Mucosa of descending colon (tissue), 3 donors: ENCODE data around the gene MRPL38. TPM values are rescaled to one million over a fixed set of nuclear protein-coding genes. Genes with fewer than 3 reads are reported as not detected.
A peak's percentile ranks its signal among the peaks of the same experiment; 100 is the strongest.

Source experiments
- ATAC-seq: fragments of 200-7000 bp; cut with Tn5 transposase; one replicate; pipeline ENCODE4 v1.9.1; 2020; ENCODE audit warnings: mild to moderate bottlenecking, moderate library complexity
- DNase-seq, 3 donors: peaks; one replicate each; pipeline ENCODE4 v3.0.0-alpha.2; 2020
- H3K36me3 ChIP-seq: fragments of 200-600 bp; one replicate; pipeline ENCODE4 v1.8.0; 2021; ENCODE audit warnings: low read depth, mild to moderate bottlenecking
- H3K4me1 ChIP-seq: fragments of 200-600 bp; one replicate; pipeline ENCODE4 v1.8.0; 2021; ENCODE audit warnings: low read depth, mild to moderate bottlenecking
- H3K4me3 ChIP-seq: fragments of 200-600 bp; one replicate; pipeline ENCODE4 v1.8.0; 2021; ENCODE audit warnings: mild to moderate bottlenecking
- H3K9me3 ChIP-seq: fragments of 200-600 bp; one replicate; pipeline ENCODE4 v1.8.0; 2021; ENCODE audit warnings: mild to moderate bottlenecking
- CTCF ChIP-seq: fragments of 200-600 bp; IDR thresholded peaks from one replicate; pipeline ENCODE4 v1.8.0; 2022; ENCODE audit warnings: antibody characterized with exemption, mild to moderate bottlenecking
- intact Hi-C, 2 donors: fragments of 100-400 bp; cut with DNase I in 1 of 2; cut with micrococcal nuclease in 1 of 2; formaldehyde crosslinking; loops; one replicate each; pipeline versions ENCODE4 v1.11.0 to v1.11.1; 2022; cut with DNase I, micrococcal nuclease
- long read RNA-seq, 2 donors: library from polyadenylated mRNA; unstranded; transcript quantifications; one replicate each; pipeline ENCODE4 v2.0.0, GENCODE V29; 2019 to 2021
- total RNA-seq, 3 donors: library from RNA; stranded (reverse); fragmentation: NEBNext Ultra II Directional in 2 of 3; extraction: Animal tissue kit (Norgen Biotek cat#: 25700) in 2 of 3; gene quantifications; one replicate each; pipeline versions ENCODE4 v1.2.1 to v1.2.4, GENCODE V29; 2021 to 2023
- donor health status: DM: no; HTN: no; CAD: no; lungs with moderate emphysema.
- donor health status: DM: no; HTN: no; CAD: no.
- donor health status: DM: no; HTN: yes; CAD: no.

Gene MRPL38
- 10 to 100 TPM; 87.0 to 98.0 (median 89.4) TPM for total RNA-seq
- long read RNA-seq, donor 1, transcript MRPL38-201 (9 exons, 1,888 nt): major isoform, 108 of 129 reads
- long read RNA-seq, donor 1, partial matches to known transcripts: 6 of 129 reads
- long read RNA-seq, donor 1, other reads (novel, unspliced or antisense): 13 of 129 reads
- long read RNA-seq, donor 2, transcript MRPL38-201 (9 exons, 1,888 nt): major isoform, 111 of 119 reads
- long read RNA-seq, donor 2, partial matches to known transcripts: 3 of 119 reads
- long read RNA-seq, donor 2, other reads (novel, unspliced or antisense): 5 of 119 reads

GRCh38 chr17:75904749-75905521, at the start of gene MRPL38:
Gene MRPL38, minus strand, starts transcription at chr17:75904884. Its CDS starts 9 bp downstream, at chr17:75904875.
- DNase-seq: peak; percentile 94 to 98 (median 98)
- Histone ChIP-seq H3K4me1 (peaks cover 7% of the 10 kb centered on the region), H3K4me3 (peak within 1 kb of the TSS; percentile 74), H3K36me3 (no peaks in the 10 kb centered on the region), H3K9me3 (no peaks in the 10 kb centered on the region)
- peak; percentile 99 for TF ChIP-seq CTCF
- ATAC-seq: peak; percentile 97
- intact Hi-C loops: loop anchor here (10.0 kb wide), 1 partner anchor 100 kb away; the partner anchor contains the start of gene CDK3 (in 2 of the 2)

- ATAC-seq (no peak), DNase-seq (peak in 1 of 3 donors; percentile 8)
- intact Hi-C loops: no loop called here
- no peaks in the 10 kb centered on the region for H3K9me3 ChIP-seq
- TF ChIP-seq CTCF: no peak
- H3K4me3 ChIP-seq: no peak overlapping the region
- peaks cover 24% of the 10 kb centered on the region for H3K36me3 ChIP-seq
- no peaks in the 10 kb centered on the region for H3K4me1 ChIP-seq
These were observed 46.3 kb upstream of the MRPL38 start for GRCh38 chr17:75950855-75951554.

GRCh38 chr17:75950421-75950820, 45.7 kb upstream of the MRPL38 start:
- Histone ChIP-seq H3K4me3 (no peak overlapping the region), H3K4me1 (no peaks in the 10 kb centered on the region), H3K9me3 (no peaks in the 10 kb centered on the region), H3K36me3 (peaks cover 24% of the 10 kb centered on the region)
- intact Hi-C loops: no loop called here
- ATAC-seq (no peak), DNase-seq (no peak)
- no peak for TF ChIP-seq CTCF

GRCh38 chr17:75945211-75945610, 40.5 kb upstream of the MRPL38 start:
- Histone ChIP-seq H3K9me3 (no peaks in the 10 kb centered on the region), H3K4me1 (peaks cover 10% of the 10 kb centered on the region), H3K4me3 (no peak overlapping the region), H3K36me3 (peaks cover 7% of the 10 kb centered on the region)
- TF ChIP-seq CTCF: no peak
- intact Hi-C loops: no loop called here
- DNase-seq (no peak), ATAC-seq (no peak)

GRCh38 chr17:75943491-75943890, 38.8 kb upstream of the MRPL38 start:
- intact Hi-C loops: no loop called here
- Histone ChIP-seq H3K36me3 (peaks cover 7% of the 10 kb centered on the region), H3K9me3 (no peaks in the 10 kb centered on the region), H3K4me3 (no peak overlapping the region), H3K4me1 (peaks cover 10% of the 10 kb centered on the region)
- no peak for DNase-seq
- TF ChIP-seq CTCF: no peak
- ATAC-seq: no peak
